Vagina (tissue), 2 donors: ENCODE measurements around the gene ACOX2. TPM values are rescaled to one million over a fixed set of nuclear protein-coding genes. Genes with fewer than 3 reads are reported as not detected.

ENCODE experiments used
- DNase-seq, 2 donors: peaks; one replicate each; pipeline ENCODE4 v3.0.0-alpha.2; 2017; ENCODE audit errors: extremely low spot score in 2 of 2
- H3K27ac ChIP-seq: fragments of 200-600 bp; sonication (generic); one replicate; pipeline ENCODE4 v1.5.1; 2019
- H3K27me3 ChIP-seq: fragments of 200-600 bp; sonication (generic); one replicate; pipeline ENCODE4 v1.5.1; 2019
- H3K36me3 ChIP-seq, 2 donors: fragments of 200-600 bp; sonication (generic); one replicate each; pipeline ENCODE4 v1.5.1; 2017 to 2019
- H3K4me1 ChIP-seq: fragments of 200-600 bp; sonication (generic); one replicate; pipeline ENCODE4 v1.5.1; 2019
- H3K4me3 ChIP-seq, 2 donors: fragments of 200-600 bp; sonication (generic); 1 replicate in 1 of 2; 2 replicates in 1 of 2; pipeline ENCODE4 v1.5.1; 2016 to 2019
- H3K9me3 ChIP-seq: fragments of 200-600 bp; sonication (generic); one replicate; pipeline ENCODE4 v1.5.1; 2019
- CTCF ChIP-seq, 3 experiments: fragments of 450-650 bp in 2 of 3; fragments of 200-600 bp in 1 of 3; sonication (generic) in 1 of 3; IDR thresholded peaks; one replicate each; pipeline ENCODE4 v1.5.1; 2017 to 2019; ENCODE audit warnings: antibody characterized with exemption in 3 of 3, mild to moderate bottlenecking in 2 of 3, moderate library complexity in 2 of 3
- POLR2A ChIP-seq, 2 donors: fragments of 450-650 bp; IDR thresholded peaks; one replicate each; pipeline ENCODE4 v1.6.1; 2017; ENCODE audit warnings: antibody characterized with exemption in 2 of 2, mild to moderate bottlenecking in 2 of 2, moderate library complexity in 2 of 2
- POLR2AphosphoS5 ChIP-seq, 2 donors: sonication (generic); formaldehyde crosslinking; IDR thresholded peaks; one replicate each; pipeline ENCODE4 v1.9.0; 2017; ENCODE audit warnings: antibody characterized with exemption in 2 of 2, mild to moderate bottlenecking in 2 of 2, low read depth in 1 of 2; ENCODE audit not compliant: insufficient read depth in 1 of 2
- intact Hi-C: fragments of 100-400 bp; cut with DNase I; formaldehyde crosslinking; loops from one replicate; pipeline ENCODE4 v1.15.1; 2023
- total RNA-seq: library from RNA; depleted of rRNA; stranded (reverse); fragments of >200 nt; gene quantifications from one replicate; pipeline ENCODE4 v1.2.3, GENCODE V29; 2016

The ACOX2 gene
- total RNA-seq, 1 donor from 2014 or later = 24.8 TPM

- DNase-seq = peak in 1 of 2 donors; percentile 72
- TF ChIP-seq POLR2A (IDR thresholded peaks at IDR 0.05) (no peak), POLR2AphosphoS5 (IDR thresholded peaks at IDR 0.05; ENCODE audit: insufficient read depth in 1 of 2, low read depth in 1 of 2) (no peak), CTCF (IDR thresholded peaks at IDR 0.05) (no peak)
- Histone ChIP-seq H3K4me3 (no peak overlapping the region), H3K9me3 (no peaks in the 10 kb centered on the region), H3K27ac (no peak overlapping the region), H3K4me1 (peaks cover 9% of the 10 kb centered on the region), H3K27me3 (no peaks in the 10 kb centered on the region), H3K36me3 (peaks cover 0 to 4% of the 10 kb centered on the region in 2 donors)
- intact Hi-C loops = no loop called here
Observed at GRCh38 chr3:58560771-58561311, 23.9 kb upstream of the ACOX2 start.

- H3K36me3 ChIP-seq = no peaks in the 10 kb centered on the region
- no peak overlapping the region for H3K27ac ChIP-seq
- no peak for TF ChIP-seq POLR2AphosphoS5 (IDR thresholded peaks at IDR 0.05; ENCODE audit: insufficient read depth in 1 of 2, low read depth in 1 of 2)
- no peak for TF ChIP-seq CTCF (IDR thresholded peaks at IDR 0.05)
- no peak for TF ChIP-seq POLR2A (IDR thresholded peaks at IDR 0.05)
- peaks cover 9% of the 10 kb centered on the region for H3K4me1 ChIP-seq
- intact Hi-C loops = no loop called here
- H3K27me3 ChIP-seq = no peaks in the 10 kb centered on the region
- no peaks in the 10 kb centered on the region for H3K9me3 ChIP-seq
- DNase-seq = peak; percentile 67 to 69
- no peak overlapping the region for H3K4me3 ChIP-seq
Observed at GRCh38 chr3:58559586-58559985, 22.6 kb upstream of the ACOX2 start.

- no peaks in the 10 kb centered on the region for H3K36me3 ChIP-seq
- no peak overlapping the region for H3K4me3 ChIP-seq
- TF ChIP-seq POLR2A (IDR thresholded peaks at IDR 0.05) (no peak), POLR2AphosphoS5 (IDR thresholded peaks at IDR 0.05; ENCODE audit: insufficient read depth in 1 of 2, low read depth in 1 of 2) (no peak), CTCF (IDR thresholded peaks at IDR 0.05) (no peak)
- H3K4me1 ChIP-seq = peaks cover 9% of the 10 kb centered on the region
- DNase-seq = no peak
- H3K27ac ChIP-seq = no peak overlapping the region
- intact Hi-C loops = no loop called here
- no peaks in the 10 kb centered on the region for H3K27me3 ChIP-seq
- no peaks in the 10 kb centered on the region for H3K9me3 ChIP-seq
Observed at GRCh38 chr3:58557491-58557890, 20.5 kb upstream of the ACOX2 start.

GRCh38 chr3:58556761-58557221 lies 19.8 kb upstream of the ACOX2 start:
- intact Hi-C loops = no loop called here
- Histone ChIP-seq H3K4me3 (no peak overlapping the region), H3K27me3 (no peaks in the 10 kb centered on the region), H3K9me3 (no peaks in the 10 kb centered on the region), H3K27ac (no peak overlapping the region), H3K4me1 (peaks cover 9% of the 10 kb centered on the region), H3K36me3 (no peaks in the 10 kb centered on the region)
- no peak for TF ChIP-seq CTCF (IDR thresholded peaks at IDR 0.05)
- TF ChIP-seq POLR2A (IDR thresholded peaks at IDR 0.05) = no peak
- no peak for TF ChIP-seq POLR2AphosphoS5 (IDR thresholded peaks at IDR 0.05; ENCODE audit: insufficient read depth in 1 of 2, low read depth in 1 of 2)
- DNase-seq = peak; percentile 86 to 87

DNA sequence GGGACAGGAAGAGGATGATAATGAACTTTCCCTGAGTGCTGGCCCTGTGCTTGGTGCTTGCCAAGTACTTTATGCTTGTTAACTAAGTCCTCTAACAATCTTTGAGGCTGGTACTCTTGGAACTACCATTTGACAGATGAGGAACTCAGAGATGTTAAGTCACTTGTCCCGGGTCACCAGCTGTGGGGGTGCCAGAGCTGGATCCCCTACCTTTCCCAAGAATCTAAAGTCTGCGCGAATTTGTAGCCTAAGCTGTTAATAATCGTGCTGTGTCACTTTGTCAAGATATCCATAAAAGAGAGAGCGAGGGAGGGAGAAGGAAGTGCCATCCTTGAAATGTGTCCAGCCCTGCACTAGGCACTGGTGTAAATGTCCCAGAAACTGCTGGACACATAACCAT lies 19.0 kb upstream of the ACOX2 start:
- TF ChIP-seq CTCF (IDR thresholded peaks at IDR 0.05) (no peak), POLR2A (IDR thresholded peaks at IDR 0.05) (no peak), POLR2AphosphoS5 (IDR thresholded peaks at IDR 0.05; ENCODE audit: insufficient read depth in 1 of 2, low read depth in 1 of 2) (no peak)
- DNase-seq = peak; percentile 25 to 70

More for the DNA sequence above, 19.0 kb upstream of the ACOX2 start:
- Histone ChIP-seq H3K36me3 (no peaks in the 10 kb centered on the region), H3K9me3 (no peaks in the 10 kb centered on the region), H3K27me3 (no peaks in the 10 kb centered on the region), H3K4me1 (peaks cover 9% of the 10 kb centered on the region), H3K27ac (no peak overlapping the region), H3K4me3 (no peak overlapping the region)
- intact Hi-C loops = no loop called here
